ENCODE measurements around the gene TNNC2. TPM values are rescaled to one million over a fixed set of nuclear protein-coding genes. Genes with fewer than 3 reads are reported as not detected.

TNNC2 gene
- total and polyA plus RNA-seq, 9 of the 15 experiments (the other 6 are each of a cell fraction or from before 2014, with no cell fraction given) = not detected

GRCh38 chr20:45874576-45874975, 47.5 kb upstream of the TNNC2 start (continued):
- no peak for TF ChIP-seq ZBTB40 (IDR thresholded peaks at IDR 0.05)
- TF ChIP-seq ZBTB40 (CRISPR knock-in tag; IDR thresholded peaks at IDR 0.05) = no peak
- no peak for TF ChIP-seq SREBF2 (CRISPR knock-in tag; IDR thresholded peaks at IDR 0.05)
- no peak for TF ChIP-seq TEAD4 (IDR thresholded peaks at IDR 0.05; ENCODE audit: low read length)
- no peak for TF ChIP-seq TEAD4 (CRISPR knock-in tag; IDR thresholded peaks at IDR 0.05; ENCODE audit: borderline replicate concordance)
- no peak for TF ChIP-seq HSF4 (CRISPR knock-in tag; IDR thresholded peaks at IDR 0.05; ENCODE audit: borderline replicate concordance)

Data from K562 (cell line).